ENCODE measurements around the gene FAT3. TPM values are rescaled to one million over a fixed set of nuclear protein-coding genes. Genes with fewer than 3 reads are reported as not detected.

Gene FAT3
- total and polyA plus RNA-seq, 2 donors, result 0.25 to 1.1 TPM

DNA sequence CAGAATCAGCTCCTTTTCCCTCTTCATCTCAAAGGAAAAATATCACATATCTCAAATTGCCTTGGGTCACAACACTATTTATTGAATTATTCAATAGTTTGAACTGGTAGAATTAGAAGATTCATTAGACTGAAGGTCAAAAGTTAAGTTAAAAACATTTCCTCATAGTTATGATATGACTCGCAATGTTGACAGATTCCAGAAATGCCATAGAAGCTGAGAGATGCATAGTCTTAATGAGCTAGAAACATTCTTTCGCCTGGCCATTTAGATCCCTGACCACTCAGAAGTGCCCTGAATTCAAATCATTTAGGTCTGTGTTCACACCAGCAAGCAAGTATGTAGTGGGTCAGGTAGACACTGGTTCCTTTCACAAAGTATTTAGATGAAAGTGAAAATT is 44.4 kb downstream of the FAT3 start:
- Histone ChIP-seq H3K9me3 (ENCODE audit: control insufficient read depth in 2 of 2, insufficient read depth in 1 of 2, low read length in 1 of 2) (no peaks in the 10 kb centered on the region), H3K36me3 (ENCODE audit: control insufficient read depth in 2 of 2, insufficient read depth in 2 of 2, low read length in 1 of 2) (no peaks in the 10 kb centered on the region), H3K4me1 (ENCODE audit: control insufficient read depth in 2 of 2, insufficient read depth in 2 of 2, low read length in 2 of 2) (no peaks in the 10 kb centered on the region), H3K4me3 (ENCODE audit: low read length in 2 of 2) (no peak overlapping the region), H3K27me3 (ENCODE audit: control insufficient read depth in 2 of 2, insufficient read depth in 1 of 2, low read length in 1 of 2) (no peaks in the 10 kb centered on the region), H3K27ac (ENCODE audit: low read depth in 1 of 2, low read length in 1 of 2) (no peak overlapping the region)
- 94% methylated on average over 2 of the region's 2 CpGs for WGBS
- DNase-seq (ENCODE audit: low read depth in 6 of 9, low spot score in 9 of 9), result no peak

DNA sequence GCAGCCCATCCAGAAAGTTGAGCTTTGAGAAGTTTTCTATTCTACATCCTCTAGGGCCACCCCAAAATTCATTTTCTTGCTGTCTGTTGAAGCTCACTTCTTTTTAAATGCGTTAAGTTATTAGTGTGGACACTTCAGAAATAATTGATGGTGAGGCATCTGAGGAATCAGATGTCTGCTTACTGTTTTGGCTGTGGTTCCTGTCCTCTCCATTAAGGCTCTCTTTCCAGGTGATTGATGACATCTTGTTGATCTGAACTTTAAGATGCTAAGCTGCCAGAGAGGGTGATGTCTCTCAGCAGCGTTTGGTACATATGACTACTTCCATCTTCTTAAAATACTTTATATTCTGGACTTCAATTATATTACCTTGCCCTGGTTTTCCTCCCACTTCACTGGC is 45.2 kb downstream of the FAT3 start:
- Histone ChIP-seq H3K4me1 (ENCODE audit: control insufficient read depth in 2 of 2, insufficient read depth in 2 of 2, low read length in 2 of 2) (no peaks in the 10 kb centered on the region), H3K27ac (ENCODE audit: low read depth in 1 of 2, low read length in 1 of 2) (no peak overlapping the region), H3K27me3 (ENCODE audit: control insufficient read depth in 2 of 2, insufficient read depth in 1 of 2, low read length in 1 of 2) (no peaks in the 10 kb centered on the region), H3K4me3 (ENCODE audit: low read length in 2 of 2) (no peak overlapping the region), H3K9me3 (ENCODE audit: control insufficient read depth in 2 of 2, insufficient read depth in 1 of 2, low read length in 1 of 2) (no peaks in the 10 kb centered on the region), H3K36me3 (ENCODE audit: control insufficient read depth in 2 of 2, insufficient read depth in 2 of 2, low read length in 1 of 2) (no peaks in the 10 kb centered on the region)
- DNase-seq (ENCODE audit: low read depth in 6 of 9, low spot score in 9 of 9), result no peak
- WGBS, result 90% methylated on average over 2 of the region's 2 CpGs

DNA sequence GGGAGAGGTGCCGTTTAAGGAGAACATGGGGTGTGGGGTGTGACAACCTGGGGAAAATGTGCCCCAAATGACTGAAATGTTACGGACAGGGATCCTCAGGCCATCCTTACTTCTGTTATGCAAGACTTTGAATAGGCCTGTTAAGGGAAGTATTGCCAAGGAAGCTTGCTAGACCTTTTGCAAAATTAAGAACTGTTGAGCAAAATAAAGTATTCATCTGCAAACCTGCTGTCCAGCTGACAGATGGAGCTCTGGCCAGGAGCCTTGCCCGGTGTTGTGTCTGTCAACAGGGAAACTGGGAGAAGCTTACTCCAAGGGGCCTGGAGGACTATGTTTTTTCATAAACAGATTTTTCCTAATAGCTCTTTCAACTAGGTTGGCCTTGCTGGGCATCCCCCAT is 48.0 kb downstream of the FAT3 start:
- WGBS, result 89% methylated on average over 3 of the region's 3 CpGs
- no peaks in the 10 kb centered on the region for H3K27me3 ChIP-seq (ENCODE audit: control insufficient read depth in 2 of 2, insufficient read depth in 1 of 2, low read length in 1 of 2)
- no peak overlapping the region for H3K27ac ChIP-seq (ENCODE audit: low read depth in 1 of 2, low read length in 1 of 2)
- H3K4me1 ChIP-seq (ENCODE audit: control insufficient read depth in 2 of 2, insufficient read depth in 2 of 2, low read length in 2 of 2), result no peaks in the 10 kb centered on the region
- no peak overlapping the region for H3K4me3 ChIP-seq (ENCODE audit: low read length in 2 of 2)
- H3K36me3 ChIP-seq (ENCODE audit: control insufficient read depth in 2 of 2, insufficient read depth in 2 of 2, low read length in 1 of 2), result no peaks in the 10 kb centered on the region
- DNase-seq (ENCODE audit: low read depth in 6 of 9, low spot score in 9 of 9), result no peak
- no peaks in the 10 kb centered on the region for H3K9me3 ChIP-seq (ENCODE audit: control insufficient read depth in 2 of 2, insufficient read depth in 1 of 2, low read length in 1 of 2)
